ENCODE results near the gene ENPP7. TPM values are rescaled to one million over a fixed set of nuclear protein-coding genes. Genes with fewer than 3 reads are reported as not detected.

The ENPP7 gene
- total and polyA plus RNA-seq, 2 donors (not counting 3 experiments of a cell fraction or from before 2014, with no cell fraction given): not detected

GRCh38 chr17:79769570-79770506 is 39.1 kb downstream of the ENPP7 start:
- H2AFZ ChIP-seq (ENCODE audit: low read depth, low read length): no peak overlapping the region
- no peaks in the 10 kb centered on the region for H4K20me1 ChIP-seq (replicated peaks; ENCODE audit: control insufficient read depth, extremely low read depth, insufficient read depth, low read length)
- H3K4me3 ChIP-seq (replicated peaks in 1 of 3; ENCODE audit: insufficient read depth in 1 of 3, low read depth in 1 of 3, low read length in 3 of 3): no peak overlapping the region
- dilution Hi-C loops (cut with MboI; ENCODE audit: extremely low pct_ligation_motif_present, low sequenced_read_pairs): no loop called here
- H3K79me2 ChIP-seq (ENCODE audit: control insufficient read depth, insufficient read depth, low read length): no peaks in the 10 kb centered on the region
- FAIRE-seq (no peak), DNase-seq (ENCODE audit: low read depth, low spot score) (no peak)
- no peak overlapping the region for H3K27ac ChIP-seq (ENCODE audit: insufficient read depth, low read depth, low read length)
- POLR2A ChIA-PET: no interaction called here
- BruUV-seq (replicated peaks): no TSS peak
- intact Hi-C loops (cut with micrococcal nuclease): no loop called here
- H3K9me3 ChIP-seq (replicated peaks; ENCODE audit: control insufficient read depth, insufficient read depth, low read length): no peaks in the 10 kb centered on the region
- CTCF ChIA-PET: no interaction called here
- H3K36me3 ChIP-seq (ENCODE audit: control insufficient read depth in 2 of 2, extremely low read depth in 1 of 2, insufficient read depth in 2 of 2, low read length in 2 of 2): no peaks in the 10 kb centered on the region
- no peak overlapping the region for H3K4me2 ChIP-seq (ENCODE audit: insufficient read depth, low read length)
- H3K9me1 ChIP-seq (replicated peaks; ENCODE audit: control insufficient read depth, extremely low read depth, insufficient read depth, low read length): no peaks in the 10 kb centered on the region
- no peaks in the 10 kb centered on the region for H3K4me1 ChIP-seq (ENCODE audit: control insufficient read depth, extremely low read depth, insufficient read depth, low read length)
- H3K9ac ChIP-seq (replicated peaks; ENCODE audit: extremely low read depth, insufficient read depth, low read length): no peak overlapping the region
- peaks cover 5 to 14% of the 10 kb centered on the region in 2 experiments for H3K27me3 ChIP-seq (ENCODE audit: control insufficient read depth in 2 of 2, insufficient read depth in 2 of 2, low read length in 2 of 2)
- no peak for TF ChIP-seq POLR2A (IDR thresholded peaks at IDR 0.05; ENCODE audit: low read depth, low read length)
- TF ChIP-seq FOS (IDR thresholded peaks at IDR 0.05; ENCODE audit: borderline replicate concordance, insufficient read depth, low read length): no peak
- TF ChIP-seq JUN (IDR thresholded peaks at IDR 0.05; ENCODE audit: borderline replicate concordance, insufficient read depth, insufficient read length, low read depth): no peak
- no peak for TF ChIP-seq MAX (IDR thresholded peaks at IDR 0.05; ENCODE audit: insufficient read depth, insufficient read length)
- no peak for TF ChIP-seq MYC (IDR thresholded peaks at IDR 0.05; ENCODE audit: low read depth, low read length)
- TF ChIP-seq GATA2 (IDR thresholded peaks at IDR 0.05; ENCODE audit: insufficient read depth, insufficient read length, low read depth, low read length): no peak
- no peak for TF ChIP-seq POLR2AphosphoS5 (IDR thresholded peaks at IDR 0.05; ENCODE audit: insufficient read depth, low read depth, low read length)
- no peak for TF ChIP-seq EZH2 (IDR thresholded peaks at IDR 0.05; ENCODE audit: borderline replicate concordance, low read depth, low read length, severe bottlenecking)
- TF ChIP-seq CTCF (IDR thresholded peaks at IDR 0.05; ENCODE audit: extremely low read depth in 1 of 2, insufficient read depth in 1 of 2, low read depth in 1 of 2, low read length in 2 of 2): no peak

Measured in endothelial cell of umbilical vein (primary cell).